ENCODE results near the gene HOXA4.

HOXA4 gene

DNA sequence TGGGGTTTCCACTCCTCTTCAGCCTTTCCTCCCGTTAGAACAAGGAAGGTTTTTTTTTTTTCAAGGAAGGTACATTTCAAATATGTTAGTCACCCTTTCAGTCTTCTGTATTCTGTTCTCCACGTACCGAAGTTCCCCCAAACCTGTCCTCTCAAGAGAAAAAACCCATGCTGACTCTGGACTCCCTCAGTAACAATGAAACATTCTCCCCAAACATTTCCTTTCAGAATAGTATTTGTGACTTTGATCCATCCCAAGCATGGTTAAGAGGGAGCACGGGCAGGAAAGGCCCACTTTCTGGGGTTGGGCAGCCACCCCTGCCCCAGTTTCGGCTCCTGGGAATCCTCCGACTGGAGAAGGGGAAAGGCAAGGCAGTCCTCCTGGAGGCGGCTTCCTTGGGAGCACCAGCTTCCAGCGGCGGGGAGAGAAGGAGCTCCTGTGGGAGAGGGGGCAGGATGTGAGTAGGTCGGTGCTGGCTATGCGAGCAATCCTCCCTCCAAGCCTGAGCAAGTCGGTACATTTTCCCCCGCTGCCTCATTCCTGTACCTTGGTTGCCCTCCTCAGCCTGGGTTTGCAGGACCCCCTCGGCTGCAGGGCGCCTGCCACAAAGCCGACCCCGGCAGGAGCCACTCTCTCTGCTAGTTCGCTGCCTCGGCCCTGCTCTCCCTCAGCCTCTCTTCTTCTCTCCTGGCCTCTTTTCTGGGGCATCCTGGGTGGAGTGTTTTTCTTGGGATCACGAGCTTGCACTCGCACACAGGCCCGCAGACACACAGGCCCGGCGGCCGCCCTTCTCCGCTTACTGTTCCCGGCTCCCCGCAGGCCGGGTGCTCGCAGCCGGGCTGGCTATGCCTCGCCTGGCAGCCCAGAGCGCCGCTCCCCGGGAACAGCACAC is 32.6 kb downstream of the HOXA4 start:
- H3K4me3 ChIP-seq (ENCODE audit: low read depth, low read length): peak overlapping the region; percentile 68
- H3K27ac ChIP-seq: no peak overlapping the region
- H3K36me3 ChIP-seq (replicated peaks): no peaks in the 10 kb centered on the region
- peaks cover 97% of the 10 kb centered on the region for H3K27me3 ChIP-seq (replicated peaks)
- TF ChIP-seq, protein P1, sequence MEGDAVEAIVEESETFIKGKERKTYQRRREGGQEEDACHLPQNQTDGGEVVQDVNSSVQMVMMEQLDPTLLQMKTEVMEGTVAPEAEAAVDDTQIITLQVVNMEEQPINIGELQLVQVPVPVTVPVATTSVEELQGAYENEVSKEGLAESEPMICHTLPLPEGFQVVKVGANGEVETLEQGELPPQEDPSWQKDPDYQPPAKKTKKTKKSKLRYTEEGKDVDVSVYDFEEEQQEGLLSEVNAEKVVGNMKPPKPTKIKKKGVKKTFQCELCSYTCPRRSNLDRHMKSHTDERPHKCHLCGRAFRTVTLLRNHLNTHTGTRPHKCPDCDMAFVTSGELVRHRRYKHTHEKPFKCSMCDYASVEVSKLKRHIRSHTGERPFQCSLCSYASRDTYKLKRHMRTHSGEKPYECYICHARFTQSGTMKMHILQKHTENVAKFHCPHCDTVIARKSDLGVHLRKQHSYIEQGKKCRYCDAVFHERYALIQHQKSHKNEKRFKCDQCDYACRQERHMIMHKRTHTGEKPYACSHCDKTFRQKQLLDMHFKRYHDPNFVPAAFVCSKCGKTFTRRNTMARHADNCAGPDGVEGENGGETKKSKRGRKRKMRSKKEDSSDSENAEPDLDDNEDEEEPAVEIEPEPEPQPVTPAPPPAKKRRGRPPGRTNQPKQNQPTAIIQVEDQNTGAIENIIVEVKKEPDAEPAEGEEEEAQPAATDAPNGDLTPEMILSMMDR (IDR thresholded peaks at IDR 0.05; ENCODE audit: low read depth, low read length, missing control alignments): no peak
- in situ Hi-C loops (cut with HindIII; ENCODE audit: low pct_ligation_motif_present, low sequenced_read_pairs): no loop called here
- DNase-seq: no peak

DNA sequence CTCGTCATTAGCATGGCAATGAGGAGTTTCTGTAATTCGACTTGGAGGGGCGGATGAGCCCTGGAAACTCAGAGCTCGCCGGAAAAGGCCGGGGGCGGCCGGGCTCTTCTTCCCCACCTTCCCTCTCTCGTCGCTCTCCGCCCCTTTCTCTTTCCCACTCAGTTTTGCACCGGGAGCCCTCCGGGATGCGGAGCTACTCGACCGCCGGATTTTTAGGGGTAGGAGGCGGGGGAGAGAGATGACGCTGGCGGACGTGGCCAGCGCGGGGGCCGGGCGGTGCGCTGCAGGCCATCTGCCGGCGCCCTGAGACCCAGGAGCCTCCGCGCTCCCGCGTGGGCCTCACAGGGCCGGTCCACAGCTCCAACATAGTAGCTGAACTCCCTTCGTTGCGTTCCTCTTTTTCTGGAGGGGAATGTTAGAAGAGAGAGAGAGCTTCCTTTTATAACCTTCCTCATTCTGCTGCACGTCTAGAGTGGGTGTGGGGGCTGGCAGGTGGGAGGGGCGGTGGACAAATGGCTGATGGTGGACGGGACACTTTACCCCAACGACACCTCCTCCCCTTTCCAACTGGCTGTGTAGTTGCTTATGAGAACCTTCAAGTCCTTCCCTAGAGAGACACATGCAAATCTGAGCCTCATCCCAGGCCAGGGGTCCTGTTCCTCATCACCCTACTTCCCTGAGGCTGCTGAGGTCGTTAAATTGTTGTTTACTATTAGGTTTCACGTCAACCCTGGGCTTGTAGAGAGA is 33.6 kb downstream of the HOXA4 start:
- H3K36me3 ChIP-seq (replicated peaks): no peaks in the 10 kb centered on the region
- in situ Hi-C loops (cut with HindIII; ENCODE audit: low pct_ligation_motif_present, low sequenced_read_pairs): no loop called here
- H3K27me3 ChIP-seq (replicated peaks): peaks cover 97% of the 10 kb centered on the region
- TF ChIP-seq, protein P1 (IDR thresholded peaks at IDR 0.05; ENCODE audit: low read depth, low read length, missing control alignments): no peak
- H3K4me3 ChIP-seq (ENCODE audit: low read depth, low read length): peak overlapping the region; percentile 68
- H3K27ac ChIP-seq: no peak overlapping the region
- DNase-seq: no peak

DNA sequence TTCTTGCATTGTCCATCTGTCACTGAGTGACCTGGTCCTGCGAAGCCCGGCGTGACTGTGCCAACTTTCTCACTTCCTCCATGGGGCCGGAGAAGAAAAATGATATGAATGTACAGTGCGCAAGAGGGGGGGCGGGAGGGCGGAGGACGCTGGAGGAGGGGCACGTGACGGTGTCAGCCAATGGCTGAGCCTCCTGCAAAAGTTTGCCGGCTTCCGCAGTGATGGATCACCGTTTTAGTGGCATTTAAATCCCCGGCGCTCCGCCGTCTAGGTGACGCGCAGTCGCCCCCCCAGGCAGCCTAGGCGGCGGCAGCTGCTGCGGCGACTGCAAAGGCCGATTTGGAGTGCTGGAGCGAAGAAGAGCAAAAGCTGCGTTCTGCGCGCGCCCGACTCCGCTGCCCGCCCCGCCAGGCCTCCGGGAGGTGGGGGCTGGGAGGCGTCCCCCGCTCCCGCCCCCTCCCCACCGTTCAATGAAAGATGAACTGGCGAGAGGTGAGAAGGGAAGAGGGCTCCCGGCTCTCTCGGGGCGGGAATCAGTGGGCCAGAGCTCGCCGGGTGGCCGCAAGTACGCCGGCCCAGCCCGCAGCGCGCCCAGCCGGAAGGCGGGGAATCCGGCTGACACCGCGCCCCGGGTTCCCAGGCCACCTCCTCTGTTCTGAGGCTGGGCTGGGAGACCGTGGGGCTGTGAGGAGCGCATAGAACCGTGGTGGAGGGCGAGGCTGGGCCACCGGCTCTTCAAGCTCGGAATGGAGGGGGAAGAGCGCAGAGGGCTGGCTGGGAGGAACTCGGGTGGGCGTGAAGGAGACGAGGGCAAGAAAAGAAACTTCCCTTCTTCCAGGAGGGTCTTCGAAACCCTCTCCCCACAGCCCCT is 34.4 kb downstream of the HOXA4 start, which contains the start of gene HOXA1:
TSS of gene HOXA1 (minus strand) at position 104 of the 871 bp plus-strand sequence. CDS start at position 16, 88 bp downstream.
- in situ Hi-C loops (cut with HindIII; ENCODE audit: low pct_ligation_motif_present, low sequenced_read_pairs): no loop called here
- TF ChIP-seq, protein P1 (IDR thresholded peaks at IDR 0.05; ENCODE audit: low read depth, low read length, missing control alignments): no peak
- Histone ChIP-seq H3K36me3 (replicated peaks) (no peaks in the 10 kb centered on the region), H3K4me3 (ENCODE audit: low read depth, low read length) (peak within 1 kb of the TSS; percentile 68), H3K27ac (no peak within 1 kb of the TSS), H3K27me3 (replicated peaks) (peaks cover 96% of the 10 kb centered on the region)
- no peak for DNase-seq

DNA sequence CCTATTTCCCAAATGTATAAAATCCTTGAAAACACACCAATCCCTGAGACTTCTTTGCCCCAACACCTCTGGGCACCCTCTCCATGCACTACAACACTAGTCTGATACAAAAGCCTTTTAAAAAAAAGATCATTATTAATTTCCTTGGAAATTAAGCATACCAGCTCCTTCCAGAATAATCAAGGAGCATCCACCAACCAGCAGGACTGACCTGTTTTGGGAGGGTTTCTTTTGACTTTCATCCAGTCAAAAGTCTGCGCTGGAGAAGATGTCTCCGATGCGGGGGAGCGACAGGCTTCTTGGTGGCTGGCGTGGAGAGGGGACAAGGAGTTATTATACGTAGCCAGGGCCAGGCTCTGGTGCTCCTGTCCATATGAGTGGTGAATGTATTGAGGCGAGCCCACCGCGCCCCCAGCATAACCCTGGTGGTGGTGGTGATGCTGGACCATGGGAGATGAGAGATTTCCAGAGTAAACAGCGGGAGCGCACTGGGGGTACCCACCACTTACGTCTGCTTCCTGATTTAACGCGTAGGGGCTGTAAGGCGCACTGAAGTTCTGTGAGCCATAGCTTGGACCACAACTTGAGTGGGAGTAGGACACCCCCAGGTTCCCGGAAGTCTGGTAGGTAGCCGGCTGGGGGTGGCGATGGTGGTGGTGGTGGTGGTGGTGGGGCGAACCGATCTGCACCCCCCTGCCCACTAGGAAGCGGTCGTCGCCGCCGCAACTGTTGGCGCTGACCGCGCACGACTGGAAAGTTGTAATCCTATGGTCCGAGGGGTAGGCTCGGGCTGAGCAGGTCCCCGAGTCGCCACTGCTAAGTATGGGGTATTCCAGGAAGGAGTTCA is 35.3 kb downstream of the HOXA4 start:
- peaks cover 91% of the 10 kb centered on the region for H3K27me3 ChIP-seq (replicated peaks)

More for the DNA sequence above, 35.3 kb downstream of the HOXA4 start:
- in situ Hi-C loops (cut with HindIII; ENCODE audit: low pct_ligation_motif_present, low sequenced_read_pairs): no loop called here
- Histone ChIP-seq H3K4me3 (ENCODE audit: low read depth, low read length) (peak overlapping the region; percentile 68), H3K36me3 (replicated peaks) (no peaks in the 10 kb centered on the region), H3K27ac (no peak overlapping the region)
- DNase-seq: no peak
- TF ChIP-seq, protein P1 (IDR thresholded peaks at IDR 0.05; ENCODE audit: low read depth, low read length, missing control alignments): no peak
